Testis (tissue), 2 donors: ENCODE results near the gene KATNB1.

Source experiments
- POLR2A ChIP-seq: fragments of 450-650 bp; IDR thresholded peaks from one replicate; pipeline ENCODE4 v1.6.1; 2017; ENCODE audit warnings: antibody characterized with exemption, mild to moderate bottlenecking, moderate library complexity
- TF ChIP-seq, protein P1 (sequence below), 3 experiments: fragments of 450-650 bp in 2 of 3; fragments of 200-600 bp in 1 of 3; sonication (generic) in 1 of 3; IDR thresholded peaks; one replicate each; pipeline ENCODE4 v1.5.1; 2016 to 2019; ENCODE audit warnings: antibody characterized with exemption in 3 of 3, mild to moderate bottlenecking in 2 of 3, moderate library complexity in 1 of 3

DNA sequence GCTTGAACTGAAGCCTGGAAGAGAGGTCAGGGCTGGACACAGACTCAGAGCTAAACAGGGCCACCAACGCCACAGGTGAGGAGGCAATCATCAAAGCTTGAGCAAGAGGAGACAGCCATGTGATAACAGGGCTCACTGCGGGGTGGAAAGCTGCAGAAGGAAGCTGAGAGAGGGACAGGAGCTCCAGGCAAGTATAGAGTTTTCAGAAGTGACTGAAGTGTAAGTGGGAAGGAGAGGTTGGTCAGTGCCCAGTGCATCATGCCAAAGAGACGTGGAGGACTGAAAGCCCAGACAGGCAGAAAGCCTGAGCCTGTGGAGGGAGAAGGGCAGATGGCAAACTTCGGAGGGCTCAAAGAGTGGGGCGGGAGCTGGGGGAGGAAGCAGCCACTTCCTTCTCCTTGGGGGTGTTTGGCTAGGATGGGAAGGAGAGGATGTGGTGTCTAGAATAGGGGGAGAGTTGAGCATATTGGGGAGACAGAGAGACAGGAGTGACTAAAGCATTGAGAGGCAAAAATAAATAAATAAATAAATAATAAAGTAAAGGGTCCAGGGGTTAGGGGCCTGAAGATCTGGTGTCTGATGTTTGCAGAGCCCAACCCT, 64.1 kb downstream of the KATNB1 start:
- TF ChIP-seq, protein P1, sequence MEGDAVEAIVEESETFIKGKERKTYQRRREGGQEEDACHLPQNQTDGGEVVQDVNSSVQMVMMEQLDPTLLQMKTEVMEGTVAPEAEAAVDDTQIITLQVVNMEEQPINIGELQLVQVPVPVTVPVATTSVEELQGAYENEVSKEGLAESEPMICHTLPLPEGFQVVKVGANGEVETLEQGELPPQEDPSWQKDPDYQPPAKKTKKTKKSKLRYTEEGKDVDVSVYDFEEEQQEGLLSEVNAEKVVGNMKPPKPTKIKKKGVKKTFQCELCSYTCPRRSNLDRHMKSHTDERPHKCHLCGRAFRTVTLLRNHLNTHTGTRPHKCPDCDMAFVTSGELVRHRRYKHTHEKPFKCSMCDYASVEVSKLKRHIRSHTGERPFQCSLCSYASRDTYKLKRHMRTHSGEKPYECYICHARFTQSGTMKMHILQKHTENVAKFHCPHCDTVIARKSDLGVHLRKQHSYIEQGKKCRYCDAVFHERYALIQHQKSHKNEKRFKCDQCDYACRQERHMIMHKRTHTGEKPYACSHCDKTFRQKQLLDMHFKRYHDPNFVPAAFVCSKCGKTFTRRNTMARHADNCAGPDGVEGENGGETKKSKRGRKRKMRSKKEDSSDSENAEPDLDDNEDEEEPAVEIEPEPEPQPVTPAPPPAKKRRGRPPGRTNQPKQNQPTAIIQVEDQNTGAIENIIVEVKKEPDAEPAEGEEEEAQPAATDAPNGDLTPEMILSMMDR (IDR thresholded peaks at IDR 0.05), result no peak
- no peak for TF ChIP-seq POLR2A
